ENCODE measurements around the gene MX1. TPM values are rescaled to one million over a fixed set of nuclear protein-coding genes. Genes with fewer than 3 reads are reported as not detected.

MX1 gene
- total and polyA plus RNA-seq, 2 donors (not counting 3 experiments of a cell fraction or from before 2014, with no cell fraction given) = 5.9 to 25.1 TPM

DNA sequence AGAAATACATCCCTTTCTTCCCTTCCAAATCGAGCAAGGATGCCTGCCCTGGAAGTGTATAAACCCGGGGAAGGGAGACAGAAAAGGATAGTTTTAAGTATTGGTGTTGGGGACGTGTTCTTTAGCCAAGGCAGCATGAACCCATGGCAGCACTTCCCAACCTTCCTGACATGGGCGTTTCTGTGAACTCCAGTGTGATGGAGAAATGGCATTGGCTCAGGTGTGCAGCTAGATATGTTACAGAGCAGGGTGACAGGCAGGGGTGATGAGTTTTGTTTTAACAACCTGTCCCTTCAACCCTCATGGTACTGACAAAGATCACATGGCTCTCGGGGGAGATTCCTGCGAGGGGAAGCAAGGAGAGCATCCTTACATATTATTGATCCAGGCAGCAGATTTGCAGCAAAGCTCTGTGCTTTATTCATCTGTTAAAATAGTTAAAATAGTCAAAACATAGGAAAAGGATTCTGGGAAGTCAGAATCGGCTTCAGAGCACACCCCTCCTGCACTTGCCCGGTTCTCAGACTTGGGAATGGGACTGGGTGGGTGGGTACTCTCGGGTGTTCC, 4.0 kb downstream of the MX1 start:
- ChIA-PET POLR2A (interaction anchor here (0.7 kb wide), 1 partner anchor 114 kb away, joined by 7 read pairs; no protein-coding TSS in a partner anchor), CTCF (no interaction called here)
- Histone ChIP-seq H3K4me2 (ENCODE audit: insufficient read depth, low read length) (no peak overlapping the region), H2AFZ (ENCODE audit: low read depth, low read length) (no peak overlapping the region), H3K4me1 (ENCODE audit: control insufficient read depth, extremely low read depth, insufficient read depth, low read length) (peaks cover 6% of the 10 kb centered on the region), H3K4me3 (replicated peaks in 1 of 3; ENCODE audit: insufficient read depth in 1 of 3, low read depth in 1 of 3, low read length in 3 of 3) (no peak overlapping the region), H3K27me3 (ENCODE audit: control insufficient read depth in 2 of 2, insufficient read depth in 2 of 2, low read length in 2 of 2) (peaks cover 7 to 11% of the 10 kb centered on the region in 2 experiments), H3K36me3 (ENCODE audit: control insufficient read depth in 2 of 2, extremely low read depth in 1 of 2, insufficient read depth in 2 of 2, low read length in 2 of 2) (no peaks in the 10 kb centered on the region), H3K9me3 (replicated peaks; ENCODE audit: control insufficient read depth, insufficient read depth, low read length) (no peaks in the 10 kb centered on the region), H3K9me1 (replicated peaks; ENCODE audit: control insufficient read depth, extremely low read depth, insufficient read depth, low read length) (no peaks in the 10 kb centered on the region), H3K27ac (ENCODE audit: insufficient read depth, low read depth, low read length) (no peak overlapping the region), H3K79me2 (ENCODE audit: control insufficient read depth, insufficient read depth, low read length) (no peaks in the 10 kb centered on the region), H4K20me1 (replicated peaks; ENCODE audit: control insufficient read depth, extremely low read depth, insufficient read depth, low read length) (no peaks in the 10 kb centered on the region), H3K9ac (replicated peaks; ENCODE audit: extremely low read depth, insufficient read depth, low read length) (no peak overlapping the region)
- TF ChIP-seq, protein P1, sequence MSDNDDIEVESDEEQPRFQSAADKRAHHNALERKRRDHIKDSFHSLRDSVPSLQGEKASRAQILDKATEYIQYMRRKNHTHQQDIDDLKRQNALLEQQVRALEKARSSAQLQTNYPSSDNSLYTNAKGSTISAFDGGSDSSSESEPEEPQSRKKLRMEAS (IDR thresholded peaks at IDR 0.05; ENCODE audit: insufficient read depth, insufficient read length) = no peak
- TF ChIP-seq JUN (IDR thresholded peaks at IDR 0.05; ENCODE audit: borderline replicate concordance, insufficient read depth, insufficient read length, low read depth) (no peak), GATA2 (IDR thresholded peaks at IDR 0.05; ENCODE audit: insufficient read depth, insufficient read length, low read depth, low read length) (no peak), EZH2 (IDR thresholded peaks at IDR 0.05; ENCODE audit: borderline replicate concordance, low read depth, low read length, severe bottlenecking) (no peak), FOS (IDR thresholded peaks at IDR 0.05; ENCODE audit: borderline replicate concordance, insufficient read depth, low read length) (no peak), POLR2A (IDR thresholded peaks at IDR 0.05; ENCODE audit: low read depth, low read length) (no peak), POLR2AphosphoS5 (IDR thresholded peaks at IDR 0.05; ENCODE audit: insufficient read depth, low read depth, low read length) (no peak), MYC (IDR thresholded peaks at IDR 0.05; ENCODE audit: low read depth, low read length) (no peak)
- TF ChIP-seq, protein P2, sequence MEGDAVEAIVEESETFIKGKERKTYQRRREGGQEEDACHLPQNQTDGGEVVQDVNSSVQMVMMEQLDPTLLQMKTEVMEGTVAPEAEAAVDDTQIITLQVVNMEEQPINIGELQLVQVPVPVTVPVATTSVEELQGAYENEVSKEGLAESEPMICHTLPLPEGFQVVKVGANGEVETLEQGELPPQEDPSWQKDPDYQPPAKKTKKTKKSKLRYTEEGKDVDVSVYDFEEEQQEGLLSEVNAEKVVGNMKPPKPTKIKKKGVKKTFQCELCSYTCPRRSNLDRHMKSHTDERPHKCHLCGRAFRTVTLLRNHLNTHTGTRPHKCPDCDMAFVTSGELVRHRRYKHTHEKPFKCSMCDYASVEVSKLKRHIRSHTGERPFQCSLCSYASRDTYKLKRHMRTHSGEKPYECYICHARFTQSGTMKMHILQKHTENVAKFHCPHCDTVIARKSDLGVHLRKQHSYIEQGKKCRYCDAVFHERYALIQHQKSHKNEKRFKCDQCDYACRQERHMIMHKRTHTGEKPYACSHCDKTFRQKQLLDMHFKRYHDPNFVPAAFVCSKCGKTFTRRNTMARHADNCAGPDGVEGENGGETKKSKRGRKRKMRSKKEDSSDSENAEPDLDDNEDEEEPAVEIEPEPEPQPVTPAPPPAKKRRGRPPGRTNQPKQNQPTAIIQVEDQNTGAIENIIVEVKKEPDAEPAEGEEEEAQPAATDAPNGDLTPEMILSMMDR (IDR thresholded peaks at IDR 0.05; ENCODE audit: extremely low read depth in 1 of 2, insufficient read depth in 1 of 2, low read depth in 1 of 2, low read length in 2 of 2) = no peak
- no TSS peak for BruUV-seq (replicated peaks)
- DNase-seq (ENCODE audit: low read depth, low spot score) = no peak
- intact Hi-C loops (cut with micrococcal nuclease) = no loop called here
- FAIRE-seq = no peak
- dilution Hi-C loops (cut with MboI; ENCODE audit: extremely low pct_ligation_motif_present, low sequenced_read_pairs) = no loop called here

Measured in endothelial cell of umbilical vein (primary cell).